ENCODE results near the gene P2RX4. TPM values are rescaled to one million over a fixed set of nuclear protein-coding genes. Genes with fewer than 3 reads are reported as not detected.
"Not testable (repeated sequence)": the region's sequence is repeated elsewhere in the genome, so short reads cannot be mapped to it uniquely, and the experiment has no call there.

Gene P2RX4
- total and polyA plus RNA-seq, 2 of the 8 experiments (the other 6 are each of a cell fraction or from before 2014, with no cell fraction given): 9.5 to 12.2 TPM

DNA sequence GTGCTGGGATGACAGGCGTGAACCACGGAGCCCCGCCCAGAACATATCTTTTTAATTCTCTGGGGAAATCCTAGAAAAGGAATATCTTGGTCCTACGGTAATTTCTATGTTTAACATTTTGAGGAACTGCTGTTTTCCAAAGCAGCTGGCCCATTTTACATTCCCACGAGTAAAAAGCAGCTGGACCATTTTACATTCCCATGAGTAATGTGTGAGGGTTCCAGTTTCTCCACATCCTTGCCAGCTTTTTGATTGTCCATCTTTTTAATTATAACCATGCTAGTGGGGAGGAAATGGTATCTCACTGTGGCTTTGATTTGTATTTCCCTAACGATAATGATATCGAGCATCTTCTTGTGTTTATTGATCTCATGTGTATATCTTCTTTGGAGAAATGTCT, 4.4 kb upstream of the P2RX4 start (continued):
- TF ChIP-seq CTBP2 (IDR thresholded peaks at IDR 0.05; ENCODE audit: borderline replicate concordance, insufficient read depth, insufficient read length, low read length): no peak
- TF ChIP-seq RAD21 (IDR thresholded peaks at IDR 0.05 in 1 of 2, conservative IDR thresholded peaks at IDR 0.05 in 1 of 2; ENCODE audit: low read depth in 2 of 2, low read length in 2 of 2): no peak
- TF ChIP-seq, protein P1, sequence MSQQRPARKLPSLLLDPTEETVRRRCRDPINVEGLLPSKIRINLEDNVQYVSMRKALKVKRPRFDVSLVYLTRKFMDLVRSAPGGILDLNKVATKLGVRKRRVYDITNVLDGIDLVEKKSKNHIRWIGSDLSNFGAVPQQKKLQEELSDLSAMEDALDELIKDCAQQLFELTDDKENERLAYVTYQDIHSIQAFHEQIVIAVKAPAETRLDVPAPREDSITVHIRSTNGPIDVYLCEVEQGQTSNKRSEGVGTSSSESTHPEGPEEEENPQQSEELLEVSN (IDR thresholded peaks at IDR 0.05): no peak
- no peak for TF ChIP-seq SP1 (IDR thresholded peaks at IDR 0.05; ENCODE audit: low read depth, low read length)
- TF ChIP-seq EGR1 (IDR thresholded peaks at IDR 0.05; ENCODE audit: borderline replicate concordance, low read depth, low read length): no peak

DNA sequence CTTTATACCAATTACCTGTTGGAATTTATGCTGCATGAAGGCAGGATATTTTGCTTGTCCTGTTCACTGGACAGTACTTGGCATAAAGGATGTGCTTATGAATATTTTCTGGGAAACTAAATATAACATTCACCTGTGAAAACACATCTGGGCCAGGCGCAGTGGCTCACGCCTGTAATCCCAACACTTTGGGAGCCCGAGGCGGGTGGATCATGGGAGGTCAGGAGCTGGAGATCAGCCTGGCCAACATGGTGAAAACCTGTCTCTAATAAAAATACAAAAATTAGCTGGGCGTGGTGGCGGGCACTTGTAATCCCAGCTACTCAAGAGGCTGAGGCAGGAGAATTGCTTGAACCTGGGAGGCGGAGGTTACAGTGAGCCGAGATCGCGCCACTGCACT, 1.4 kb upstream of the P2RX4 start:
- H2BK12ac ChIP-seq (ENCODE audit: low read depth, low read length); H3K79me1 ChIP-seq (ENCODE audit: low read depth, low read length); H3K4me3 ChIP-seq (ENCODE audit: extremely low read depth in 1 of 4, insufficient read depth in 2 of 4, low read depth in 3 of 4, low read length in 4 of 4); H3K27me3 ChIP-seq (replicated peaks in 1 of 4; ENCODE audit: control insufficient read depth in 3 of 4, extremely low read depth in 1 of 4, insufficient read depth in 3 of 4, low read length in 3 of 4); H2BK120ac ChIP-seq (replicated peaks; ENCODE audit: low read depth, low read length); H3K56ac ChIP-seq (replicated peaks; ENCODE audit: insufficient read length, low read depth, low read length); H4K8ac ChIP-seq (ENCODE audit: extremely low read depth, insufficient read depth, low read length); H4K91ac ChIP-seq (replicated peaks; ENCODE audit: insufficient read length, low read length); H2AK5ac ChIP-seq (ENCODE audit: low read depth, low read length); H3K36me3 ChIP-seq (ENCODE audit: control insufficient read depth in 2 of 4, insufficient read depth in 4 of 4, low read length in 3 of 4); H3K4ac ChIP-seq (replicated peaks; ENCODE audit: insufficient read length, low read depth, low read length); H3K4me2 ChIP-seq (ENCODE audit: insufficient read depth in 1 of 2, low read depth in 2 of 2, low read length in 2 of 2); H2AFZ ChIP-seq (ENCODE audit: low read length); H3K79me2 ChIP-seq (ENCODE audit: control insufficient read depth in 1 of 2, insufficient read depth in 2 of 2, low read length in 2 of 2); H3K23ac ChIP-seq (ENCODE audit: insufficient read length); H4K5ac ChIP-seq (ENCODE audit: insufficient read length, low read depth, low read length); H3K27ac ChIP-seq (ENCODE audit: low read depth, low read length); H3K4me1 ChIP-seq (replicated peaks in 1 of 4; ENCODE audit: control insufficient read depth in 3 of 4, insufficient read depth in 4 of 4, low read length in 3 of 4); H2BK5ac ChIP-seq (ENCODE audit: low read depth, low read length); H2BK15ac ChIP-seq (ENCODE audit: low read length); H3K23me2 ChIP-seq (ENCODE audit: low read depth, low read length); DNase-seq (ENCODE audit: low read depth in 1 of 2, low spot score in 2 of 2); H2BK20ac ChIP-seq (ENCODE audit: low read length); H4K20me1 ChIP-seq (replicated peaks in 1 of 2; ENCODE audit: control insufficient read depth in 1 of 2, insufficient read depth in 2 of 2, low read length in 2 of 2); FAIRE-seq; H3K18ac ChIP-seq (ENCODE audit: extremely low read depth, low read length); H3K9ac ChIP-seq (replicated peaks in 1 of 4; ENCODE audit: extremely low read depth in 1 of 4, low read depth in 3 of 4, low read length in 3 of 4); H3K9me3 ChIP-seq (ENCODE audit: insufficient read depth in 2 of 2, low read depth in 1 of 2, low read length in 1 of 2); H3K14ac ChIP-seq (ENCODE audit: insufficient read length): not testable (repeated sequence)
- ChIA-PET POLR2A (ENCODE audit: partially characterized antibody) (interaction anchor here (0.7 kb wide), 1 partner anchor 33 kb away, joined by 3 read pairs; no protein-coding TSS in a partner anchor), CTCF (ENCODE audit: partially characterized antibody) (interaction anchor here (0.6 kb wide), 1 partner anchor 859 kb away, joined by 3 read pairs; no protein-coding TSS in a partner anchor)
- WGBS, 2 experiments (ENCODE audit: extremely low coverage in 1 of 2, insufficient coverage in 1 of 2, insufficient read length in 1 of 2, insufficient replicate concordance in 2 of 2, low coverage in 1 of 2, low lambda C conversion rate in 2 of 2, missing lambda C conversion rate in 1 of 2): 91% methylated on average over 6 of the region's 10 CpGs; no CpG with 5 or more reads in 1 of the 2 experiments
